HT1080 (cell line): ENCODE measurements around the gene LGALS7. TPM values are rescaled to one million over a fixed set of nuclear protein-coding genes. Genes with fewer than 3 reads are reported as not detected.
"Not testable (repeated sequence)": the region's sequence is repeated elsewhere in the genome, so short reads cannot be mapped to it uniquely, and the experiment has no call there.

ENCODE experiments used
- DNase-seq: peaks from one replicate; pipeline ENCODE4 v3.0.0-alpha.2; 2015; ENCODE audit warnings: low read depth
- polyA plus RNA-seq, 2 experiments: library from polyadenylated mRNA; depleted of rRNA; stranded (reverse); fragments of >200 nt; gene quantifications; 2 replicates each; pipeline ENCODE4 v1.2.3, GENCODE V29; 2015
- total RNA-seq: library from RNA; depleted of rRNA; stranded (reverse); fragments of >200 nt; shearing (Covaris generic); gene quantifications from 2 replicates; pipeline ENCODE4 v1.2.3, GENCODE V29; 2014; rRNA removed

The LGALS7 gene
- total RNA-seq, result not detected in 2 replicates
- polyA plus RNA-seq (2015; cell fraction: cytosol; rRNA removed), result not detected in 2 replicates
- polyA plus RNA-seq (2015; cell fraction: nucleus; rRNA removed), result not detected in 2 replicates

DNA sequence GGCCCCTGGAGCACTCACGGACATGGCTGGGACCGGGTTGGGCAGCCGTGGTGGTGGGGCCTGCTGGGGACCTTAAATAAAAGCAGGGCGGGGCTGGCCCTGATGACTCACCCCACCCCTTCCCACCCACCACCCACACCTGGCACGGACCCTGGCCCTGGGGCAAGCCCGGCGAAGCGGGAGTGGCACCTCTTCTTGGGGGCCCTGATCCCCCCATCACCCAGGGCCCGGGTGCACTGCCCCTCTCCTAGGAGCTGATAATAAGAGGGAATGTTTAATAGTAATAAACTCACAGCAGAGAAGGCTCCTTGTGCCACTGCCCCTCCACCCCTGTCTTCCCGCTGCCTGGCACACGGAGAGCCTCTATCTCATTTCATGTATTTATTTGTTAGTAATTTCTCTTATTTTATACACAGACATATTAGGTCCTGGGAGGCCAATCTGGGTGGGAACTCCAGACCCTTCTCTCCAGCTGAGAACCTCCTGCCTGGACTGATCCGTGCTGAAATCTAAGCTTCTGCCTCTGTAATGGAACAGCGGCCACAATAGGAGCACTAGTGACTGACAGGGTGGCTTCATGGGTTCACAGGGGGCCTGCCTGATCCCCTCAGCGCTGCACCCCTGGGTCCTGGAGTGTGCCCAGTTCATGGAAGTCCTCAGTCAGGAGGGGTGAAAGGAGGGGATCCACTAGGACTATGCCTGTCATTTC is at the start of gene LGALS7:
Gene LGALS7, minus strand, starts transcription at position 49 of the 709 bp plus-strand sequence. Its CDS starts 25 bp downstream, at position 24.
- DNase-seq, result no peak

DNA sequence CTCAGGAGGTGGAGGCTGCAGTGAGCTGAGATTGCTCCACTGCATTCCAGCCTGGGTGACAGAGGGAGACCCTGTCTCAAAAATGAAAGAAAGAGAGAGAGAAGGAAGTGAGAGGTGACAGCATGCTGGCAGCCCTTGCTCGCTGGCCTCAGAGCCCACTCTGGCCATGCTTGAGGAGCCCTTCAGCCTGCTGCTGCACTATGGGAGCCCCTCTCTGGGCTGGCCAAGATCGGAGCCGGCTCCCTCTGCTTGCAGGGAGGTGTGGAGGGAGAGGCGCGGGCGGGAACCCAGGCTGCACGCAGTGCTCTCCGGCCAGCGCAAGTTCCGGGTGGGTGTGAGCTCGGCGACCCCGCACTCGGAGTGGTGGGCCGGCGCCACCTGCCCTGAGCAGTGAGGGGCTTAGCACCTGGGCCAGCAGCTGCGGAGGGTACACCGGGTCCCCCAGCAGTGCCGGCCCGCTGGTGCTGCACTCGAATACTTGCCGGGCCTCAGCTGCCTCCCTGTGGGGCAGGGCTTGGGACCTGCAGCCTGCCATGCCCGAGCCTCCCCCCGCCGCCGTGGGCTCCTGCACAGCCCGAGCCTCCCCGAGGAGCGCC is 48.0 kb upstream of the LGALS7 start:
- DNase-seq, result not testable (repeated sequence)

DNA sequence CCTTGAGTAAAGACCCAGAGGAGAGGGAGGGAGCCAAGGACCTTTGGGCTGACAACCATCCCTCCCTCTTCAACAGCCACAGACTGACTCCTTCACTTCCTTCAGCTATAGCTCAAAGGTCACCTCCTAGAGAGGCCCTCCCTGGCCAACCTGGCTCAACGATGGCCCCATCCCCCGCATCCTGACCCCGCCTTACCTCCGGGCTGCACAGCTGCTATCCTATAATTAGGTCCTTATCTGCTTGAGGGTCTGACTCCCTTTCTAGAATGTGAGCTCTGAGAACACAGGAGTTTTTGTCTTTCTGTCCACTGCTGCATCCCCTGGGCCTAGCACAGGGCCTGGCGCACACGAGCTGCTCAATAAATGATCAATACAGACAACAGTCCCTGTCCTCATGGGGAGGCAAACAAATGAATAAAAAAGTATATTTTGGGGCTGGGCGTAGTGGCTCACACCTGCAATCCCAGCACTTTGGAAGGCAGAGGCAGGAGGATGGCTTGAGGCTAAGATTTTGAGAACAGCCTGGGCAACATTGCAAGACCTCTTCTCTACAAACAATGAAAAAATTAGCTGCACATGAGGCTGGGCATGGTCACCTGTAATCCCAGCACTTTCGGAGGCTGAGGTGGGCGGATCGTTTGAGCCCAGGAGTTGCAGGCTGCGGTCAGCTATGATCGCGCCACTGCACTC is 46.1 kb upstream of the LGALS7 start:
- no peak for DNase-seq

DNA sequence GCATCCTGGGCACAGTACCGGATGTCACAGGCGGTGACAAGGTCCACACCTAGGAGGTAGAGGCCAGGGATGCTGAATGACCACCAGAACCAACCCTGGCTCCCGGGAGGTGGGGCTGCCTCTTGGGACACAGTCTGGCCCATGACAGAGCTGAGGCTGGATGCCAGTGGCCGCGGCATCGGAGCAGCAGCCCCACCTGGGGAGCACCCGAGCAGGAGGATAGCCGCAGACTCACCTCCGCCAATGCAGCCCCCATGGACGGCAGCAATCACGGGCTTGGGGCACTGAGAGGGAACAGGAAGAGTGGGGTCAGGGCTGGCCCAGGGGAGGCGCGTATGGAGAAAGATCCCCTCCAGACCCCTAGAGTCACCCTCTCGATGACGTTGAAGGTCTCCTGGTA is 43.8 kb upstream of the LGALS7 start:
- no peak for DNase-seq

DNA sequence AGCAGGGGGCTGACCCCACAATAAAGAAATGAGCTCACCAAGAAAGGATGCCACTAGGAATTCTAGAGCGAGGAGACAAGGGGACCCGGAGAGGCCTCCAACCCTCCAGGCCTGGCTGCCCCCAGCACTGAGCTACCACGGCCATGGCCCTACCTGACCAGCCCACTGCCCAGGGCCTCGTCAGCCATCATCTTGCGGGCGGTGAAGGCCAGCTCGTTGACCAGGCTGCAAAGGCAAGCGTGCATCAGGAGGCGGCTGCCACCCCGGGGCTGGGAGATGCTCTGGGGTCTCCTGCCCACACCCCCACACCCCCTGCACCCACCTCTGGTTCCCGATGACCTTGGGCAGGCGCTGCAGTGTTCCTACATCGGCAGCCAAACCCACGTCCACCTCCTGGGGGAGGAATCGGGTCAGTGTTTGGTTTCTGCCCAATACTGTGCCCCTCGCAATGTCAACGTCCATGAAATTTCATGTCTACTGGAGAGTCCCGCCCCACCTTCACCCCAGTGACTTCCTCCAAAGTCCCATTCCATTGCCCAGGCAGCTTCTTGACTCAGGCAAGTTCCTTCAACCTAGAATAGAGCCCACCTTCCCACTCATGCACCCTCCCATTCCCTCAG is 42.9 kb upstream of the LGALS7 start:
- DNase-seq, result no peak

DNA sequence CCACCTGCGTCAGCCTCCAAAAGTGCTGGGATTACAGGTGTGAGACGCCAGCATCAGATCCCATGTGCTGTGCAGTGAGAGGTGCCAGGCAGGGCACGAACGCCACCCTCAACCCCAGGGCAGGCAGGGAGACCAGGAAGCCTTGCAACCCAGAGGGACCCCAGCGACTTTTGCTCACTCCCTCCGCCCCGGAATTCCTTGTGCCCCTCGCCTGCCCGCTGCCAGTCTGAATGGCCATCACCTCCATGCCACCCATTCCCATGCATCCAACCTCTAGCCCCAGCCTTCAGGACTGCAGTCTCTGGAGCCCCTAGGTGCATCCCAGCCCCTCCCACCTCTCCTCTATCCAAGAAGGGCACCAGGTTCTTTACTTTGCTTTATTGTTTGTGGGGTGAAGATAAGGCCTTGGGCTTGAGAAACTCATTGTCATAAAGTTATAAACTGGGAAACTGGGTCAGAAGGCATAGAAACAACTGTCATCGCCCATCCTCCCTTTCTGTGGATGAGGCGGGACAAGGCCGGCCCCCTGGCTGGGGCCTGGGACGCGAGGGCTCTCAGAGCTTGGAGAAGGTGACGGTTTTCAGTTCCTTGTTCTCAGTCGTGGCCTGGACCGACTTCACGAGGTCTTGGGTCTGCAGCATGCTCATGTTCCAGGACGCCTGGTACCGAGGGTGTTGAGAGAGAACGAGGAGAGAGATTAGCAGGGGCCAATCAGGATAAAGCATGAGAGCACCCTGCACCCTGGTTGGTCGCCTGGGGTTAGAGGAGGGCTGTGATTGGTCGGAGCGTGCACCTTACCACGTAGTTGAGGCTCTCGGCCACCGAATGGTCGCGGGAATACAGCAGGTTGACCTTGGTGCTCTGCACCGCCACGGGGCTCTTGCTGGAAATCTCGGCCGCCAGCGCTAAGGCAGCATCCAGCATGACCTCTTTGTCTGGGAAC is 42.0 kb upstream of the LGALS7 start:
- no peak for DNase-seq

DNA sequence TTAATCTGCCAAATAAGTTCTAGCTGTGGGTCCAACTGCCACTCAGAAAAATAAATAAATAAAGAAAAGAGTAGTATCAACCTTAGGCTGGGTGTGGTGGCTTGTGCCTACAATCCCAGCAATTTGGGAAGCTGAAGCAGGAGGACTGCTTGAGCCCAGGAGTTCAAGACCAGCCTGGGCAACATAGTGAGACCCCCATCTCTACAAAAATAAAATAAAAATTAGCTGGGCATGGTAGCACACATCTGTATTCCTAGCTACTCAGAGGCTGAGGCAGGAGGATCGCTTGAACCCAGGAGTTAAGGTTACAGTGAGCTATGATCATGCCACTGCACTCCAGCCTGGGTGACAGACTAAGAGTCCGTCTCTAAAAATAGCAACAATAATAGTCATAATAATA is 40.6 kb upstream of the LGALS7 start:
- DNase-seq, result not testable (repeated sequence)

DNA sequence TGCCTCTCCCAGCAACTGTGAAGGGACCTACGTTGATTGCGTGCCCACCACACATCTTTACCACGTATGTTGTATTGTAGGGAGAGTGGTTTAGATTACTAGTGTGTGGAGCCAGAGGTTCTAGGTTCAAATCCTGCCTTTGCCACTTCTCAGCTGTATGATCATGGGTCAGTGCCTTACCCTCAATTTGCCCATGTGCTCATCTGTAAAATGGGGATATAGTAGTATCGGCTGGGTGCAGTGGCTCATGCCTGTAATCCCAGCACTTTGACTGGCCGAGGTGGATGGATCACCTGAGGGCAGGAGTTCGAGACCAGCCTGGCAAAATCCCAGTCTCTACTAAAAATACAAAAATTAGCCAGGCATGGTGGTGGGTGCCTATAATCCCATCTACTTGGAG is 40.0 kb upstream of the LGALS7 start:
- no peak for DNase-seq

DNA sequence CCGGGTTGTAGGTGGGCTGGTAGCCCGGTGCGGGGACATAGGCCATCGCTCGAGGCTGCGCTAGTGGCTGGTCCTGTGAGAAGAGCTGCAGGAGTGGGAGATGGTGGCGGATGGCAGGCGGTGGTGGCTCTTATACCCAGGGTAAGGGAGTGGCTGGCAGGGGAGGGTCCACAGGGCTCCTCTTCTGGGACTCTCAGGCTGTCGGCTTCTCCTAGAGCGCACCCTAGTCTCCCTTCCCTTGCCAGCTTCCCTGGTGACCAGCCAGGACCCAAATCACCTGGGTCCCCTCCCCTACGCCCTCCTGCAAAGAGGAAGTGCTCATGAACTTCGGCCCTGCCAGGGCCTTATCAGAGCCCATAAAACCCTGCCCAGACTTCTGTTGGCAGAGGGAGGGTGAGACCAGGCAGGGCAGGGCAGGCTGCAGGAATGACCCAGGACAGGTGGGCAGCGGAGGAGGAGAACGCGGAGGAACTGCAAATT is 39.6 kb upstream of the LGALS7 start, which contains the start of gene LGALS4:
Gene LGALS4, minus strand, starts transcription at position 105 of the 480 bp plus-strand sequence. Its CDS starts 59 bp downstream, at position 46.
- DNase-seq, result no peak

DNA sequence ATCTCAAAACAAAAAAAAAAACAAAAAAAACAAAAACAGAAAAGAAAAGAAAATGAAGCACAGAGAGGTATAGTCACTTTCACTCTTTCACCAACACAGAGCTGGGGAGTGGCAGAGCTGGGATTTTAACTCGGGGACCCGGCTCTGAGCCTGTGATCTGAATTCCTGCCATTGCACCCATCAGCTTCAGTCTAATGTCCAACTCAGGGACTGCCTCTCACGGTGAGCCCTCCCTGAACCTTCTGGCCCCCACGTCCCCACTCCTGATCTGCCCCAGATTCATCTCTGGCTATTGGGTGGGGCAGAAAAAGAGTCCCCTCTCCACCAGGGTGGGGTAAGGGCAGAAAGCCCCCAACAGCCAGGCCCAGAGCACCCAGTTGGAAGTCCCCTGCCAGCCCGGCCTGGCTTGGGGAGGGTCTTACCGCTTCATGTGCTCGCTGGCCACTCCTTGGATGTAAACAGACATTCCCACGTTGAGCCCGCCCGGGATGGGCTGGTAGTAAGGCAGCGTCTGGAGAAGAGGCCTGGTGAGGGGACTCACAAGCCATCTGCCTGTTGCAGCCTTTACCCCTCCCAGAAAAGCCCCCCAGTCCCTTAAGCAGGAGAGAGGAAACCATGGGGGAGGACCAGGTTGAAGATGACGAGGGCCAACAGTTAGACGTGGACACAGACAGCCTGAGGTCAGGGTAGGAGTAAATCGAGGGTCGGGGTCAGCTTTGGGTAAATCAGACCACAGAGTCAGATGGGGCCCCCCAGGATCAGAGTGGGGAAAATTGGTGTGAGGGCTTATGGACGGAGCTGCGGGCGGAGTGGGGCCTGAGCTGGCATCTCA is 38.9 kb upstream of the LGALS7 start:
- no peak for DNase-seq

DNA sequence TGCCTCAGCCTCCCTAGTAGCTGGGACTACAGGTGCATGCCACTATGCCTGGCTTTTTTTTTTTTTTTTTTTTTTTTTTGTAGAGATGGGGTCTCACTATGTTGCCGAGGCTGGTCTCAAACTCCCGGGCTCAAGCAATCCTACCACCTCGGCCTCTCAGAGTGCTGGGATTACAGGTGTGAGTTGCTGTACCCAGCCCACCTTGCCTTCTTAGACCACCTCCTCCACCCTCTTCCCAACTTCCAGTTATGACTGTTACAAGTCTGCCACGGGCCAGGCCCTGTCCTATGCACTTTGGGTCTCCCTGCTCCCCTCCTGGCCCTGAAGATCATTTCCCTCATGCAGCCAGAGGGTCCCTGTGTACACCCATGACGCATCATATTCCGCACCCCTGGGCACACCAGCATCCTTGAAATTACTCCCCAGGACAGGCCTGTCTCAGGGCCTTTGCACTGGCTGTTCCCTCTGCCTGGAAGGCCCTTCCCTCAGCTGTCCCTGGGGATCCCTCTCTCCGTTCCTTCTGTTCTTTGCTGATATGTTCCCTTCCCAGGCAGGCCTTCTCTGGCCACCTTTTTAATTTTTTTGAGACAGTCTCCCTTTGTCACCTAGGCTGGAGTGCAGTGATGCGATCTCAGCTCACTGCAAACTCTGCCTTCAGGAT is 36.4 kb upstream of the LGALS7 start:
- no peak for DNase-seq

DNA sequence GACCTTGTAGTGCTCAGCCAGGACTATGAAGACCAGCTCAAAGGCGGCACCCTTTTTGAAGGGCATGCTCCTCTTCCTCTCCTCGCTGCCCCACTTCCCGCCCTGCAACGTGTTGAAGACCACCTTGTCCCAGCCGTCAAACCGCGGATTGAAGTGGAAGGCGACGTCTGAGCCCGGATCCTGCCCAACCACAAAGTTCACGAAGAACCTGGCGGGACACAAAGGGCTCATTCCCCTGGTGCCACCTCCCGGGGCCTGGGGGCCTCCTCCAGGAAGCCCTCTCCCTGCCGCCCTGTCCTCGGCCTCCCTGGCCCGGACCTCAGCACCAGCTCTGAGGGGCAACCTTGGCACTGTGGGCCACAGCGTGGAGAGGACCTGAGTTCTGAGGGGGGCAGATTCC is 35.4 kb upstream of the LGALS7 start:
- DNase-seq, result no peak

DNA sequence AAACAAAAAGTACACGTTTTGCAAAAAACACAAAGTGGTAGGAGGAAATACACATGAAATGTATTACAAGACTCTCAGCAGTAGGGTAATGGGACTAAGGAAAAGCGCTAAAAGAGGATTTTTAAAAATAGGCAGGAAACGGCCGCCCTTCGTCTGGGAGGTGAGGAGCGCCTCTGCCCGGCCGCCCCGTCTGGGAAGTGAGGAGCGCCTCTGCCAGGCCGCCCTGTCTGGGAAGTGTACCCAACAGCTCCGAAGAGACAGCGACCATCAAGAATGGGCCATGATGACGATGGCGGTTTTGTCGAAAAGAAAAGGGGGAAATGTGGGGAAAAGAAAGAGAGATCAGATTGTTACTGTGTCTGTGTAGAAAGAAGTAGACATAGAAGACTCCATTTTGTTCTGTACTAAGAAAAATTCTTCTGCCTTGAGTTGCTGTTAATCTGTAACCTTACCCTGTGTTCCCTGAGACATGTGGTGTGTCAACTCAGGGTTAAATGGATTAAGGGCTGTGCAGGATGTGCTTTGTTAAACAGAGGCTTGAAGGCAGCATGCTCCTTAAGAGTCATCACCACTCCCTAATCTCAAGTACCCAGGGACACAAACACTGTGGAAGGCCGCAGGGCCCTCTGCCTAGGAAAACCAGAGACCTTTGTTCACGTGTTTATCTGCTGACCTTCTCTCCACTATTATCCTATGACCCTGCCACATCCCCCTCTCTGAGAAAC is 34.2 kb upstream of the LGALS7 start:
- not testable (repeated sequence) for DNase-seq

DNA sequence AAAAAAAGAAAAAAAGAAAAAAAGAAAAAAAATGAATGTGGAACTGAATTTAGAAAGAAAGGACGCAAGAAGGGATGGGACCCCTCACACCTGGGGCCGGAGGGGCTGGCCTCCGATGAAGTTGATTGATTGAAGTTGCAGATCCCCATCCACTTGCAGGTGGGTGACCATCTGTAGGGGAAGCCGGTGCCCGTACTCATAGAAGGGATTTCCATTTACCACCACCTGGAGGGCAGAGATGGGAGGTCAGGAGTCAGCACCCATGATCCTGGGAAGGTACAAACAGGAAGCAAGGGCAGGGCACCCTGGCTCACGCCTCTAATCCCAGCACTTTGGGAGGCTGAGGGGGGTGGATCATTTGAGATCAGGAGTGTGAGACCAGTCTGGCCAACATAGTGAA is 33.1 kb upstream of the LGALS7 start:
- no peak for DNase-seq

DNA sequence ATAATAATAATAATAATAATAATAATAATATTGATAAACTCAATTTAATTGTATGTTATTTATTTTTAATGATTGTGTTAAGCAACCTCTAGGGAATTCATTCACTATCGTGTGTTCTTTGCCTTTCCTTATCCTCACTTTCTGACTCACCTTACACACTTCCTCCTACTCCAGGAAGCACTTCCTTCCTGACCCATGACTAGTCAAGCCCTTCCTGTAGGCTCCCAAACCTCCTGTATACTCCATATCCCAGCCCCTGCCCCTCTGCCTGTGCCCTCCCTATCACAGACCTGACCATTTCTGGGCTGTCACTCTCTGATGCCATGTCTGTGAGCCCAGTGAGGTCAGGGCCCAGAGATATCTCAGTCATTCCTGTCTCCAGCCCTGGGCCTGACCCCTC is 31.9 kb upstream of the LGALS7 start:
- peak; percentile 28 for DNase-seq

DNA sequence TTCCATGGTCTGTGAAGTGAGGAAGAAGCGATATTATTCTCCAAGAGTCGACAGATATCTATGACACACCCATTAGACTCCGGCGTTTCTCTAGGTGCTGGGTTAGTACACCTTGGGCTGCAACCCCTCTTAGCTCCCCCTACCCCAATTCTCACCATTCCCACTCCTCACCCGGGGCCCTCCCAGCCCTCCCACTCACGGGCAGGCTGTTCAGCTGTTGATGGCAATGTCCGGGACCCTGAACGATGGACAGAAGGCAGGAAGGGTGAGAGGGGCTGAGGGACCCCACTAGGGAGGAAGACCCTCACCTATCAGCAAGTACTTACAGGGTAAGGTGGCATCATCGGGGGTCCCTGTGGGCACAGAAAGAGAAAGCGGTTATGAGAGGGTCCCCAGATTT is 30.2 kb upstream of the LGALS7 start:
- DNase-seq, result no peak

DNA sequence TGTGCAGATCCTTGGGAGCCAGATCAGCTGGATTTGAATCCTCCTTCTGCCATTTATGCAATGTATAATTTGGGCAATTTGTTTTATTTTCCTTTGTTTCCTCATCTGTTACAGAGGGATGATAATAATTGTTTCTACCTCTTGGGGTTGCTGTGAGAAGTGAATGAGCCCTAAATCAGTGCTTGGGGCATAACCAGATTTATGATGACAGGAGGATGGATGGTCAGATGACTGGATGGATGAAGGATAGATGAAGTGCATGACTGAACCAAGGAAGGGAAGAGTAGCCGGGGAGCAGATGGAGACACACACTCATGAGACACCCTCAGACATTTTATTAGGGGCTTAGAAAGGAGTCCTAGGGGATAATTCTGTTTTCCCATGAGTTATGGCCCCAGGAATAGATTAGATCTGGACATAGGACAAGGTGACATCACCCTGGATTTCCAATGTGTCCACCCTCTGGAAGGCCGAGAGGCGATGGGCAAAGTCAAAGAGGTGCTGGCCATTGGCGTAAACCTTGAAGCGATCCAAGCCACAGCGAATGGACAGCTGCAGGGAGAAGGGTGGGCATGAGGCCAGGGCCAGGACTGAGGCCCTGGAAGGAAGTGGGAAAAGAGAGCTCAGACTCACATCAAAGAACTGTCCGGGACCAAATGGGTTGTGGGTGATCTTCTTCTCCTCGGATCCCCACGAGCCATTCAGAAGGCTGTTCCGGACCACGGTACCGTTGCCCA is 28.2 kb upstream of the LGALS7 start:
- DNase-seq, result no peak
